Liver (tissue), 3 donors: Measurements from ENCODE around the gene TMPRSS9.

Source experiments
- ATF3 ChIP-seq: IDR thresholded peaks from 2 replicates; pipeline ENCODE4 v1.6.1; 2016; ENCODE audit warnings: antibody characterized with exemption
- CTCF ChIP-seq: fragments of 150-350 bp; IDR thresholded peaks from 2 replicates; pipeline ENCODE4 v1.5.1; 2017; ENCODE audit warnings: improper control_type of control experiment, low read depth, low read length; ENCODE audit not compliant: missing input control
- HNF4G ChIP-seq: IDR thresholded peaks from 2 replicates; pipeline ENCODE4 v1.6.1; 2016; ENCODE audit warnings: antibody characterized with exemption
- JUND ChIP-seq, 2 donors: IDR thresholded peaks; 2 replicates each; pipeline ENCODE4 v1.6.1; 2016; ENCODE audit warnings: antibody characterized with exemption in 2 of 2
- MAX ChIP-seq: IDR thresholded peaks from 2 replicates; pipeline ENCODE4 v1.6.1; 2016; ENCODE audit warnings: antibody characterized with exemption
- REST ChIP-seq: IDR thresholded peaks from 2 replicates; pipeline ENCODE4 v1.6.1; 2016; ENCODE audit warnings: antibody characterized with exemption, mild to moderate bottlenecking
- RXRA ChIP-seq, 2 donors: IDR thresholded peaks; 2 replicates each; pipeline ENCODE4 v1.6.1; 2017 to 2018; ENCODE audit warnings: antibody characterized with exemption in 2 of 2, mild to moderate bottlenecking in 1 of 2
- TAF1 ChIP-seq: conservative IDR thresholded peaks from 2 replicates; pipeline ENCODE4 v1.6.1; 2016; ENCODE audit warnings: antibody characterized with exemption, mild to moderate bottlenecking
- ZBTB33 ChIP-seq: IDR thresholded peaks from 2 replicates; pipeline ENCODE4 v1.6.1; 2016; ENCODE audit warnings: antibody characterized with exemption
- donor health status: healthy.
- donor health status: healthy.

GRCh38 chr19:2453431-2454025 is 93.5 kb downstream of the TMPRSS9 start:
- TF ChIP-seq CTCF (no peak), JUND (IDR thresholded peaks at IDR 0.05) (no peak), RXRA (IDR thresholded peaks at IDR 0.05) (no peak), REST (no peak), ZBTB33 (no peak), ATF3 (no peak), TAF1 (no peak), HNF4G (no peak), MAX (no peak)
